Ovary (tissue), 9 donors: Measurements from ENCODE around the gene DPM3. TPM values are rescaled to one million over a fixed set of nuclear protein-coding genes. Genes with fewer than 3 reads are reported as not detected.

Experiments
- DNase-seq, 5 donors: peaks; one replicate each; pipeline ENCODE4 v3.0.0-alpha.2; 2019 to 2020
- H3K27ac ChIP-seq, 2 donors: fragments of 200-600 bp; one replicate each; pipeline versions ENCODE4 v1.5.1 to v1.8.0; 2019 to 2022
- H3K27me3 ChIP-seq: fragments of 200-600 bp; one replicate; pipeline ENCODE4 v1.8.0; 2022
- H3K36me3 ChIP-seq: fragments of 200-600 bp; sonication (generic); one replicate; pipeline ENCODE4 v1.5.1; 2019
- H3K4me1 ChIP-seq: one replicate; pipeline ENCODE4 v1.8.1; 2013; ENCODE audit warnings: mild to moderate bottlenecking, moderate library complexity; ENCODE audit not compliant: insufficient read depth
- H3K4me3 ChIP-seq: fragments of 200-600 bp; sonication (generic); one replicate; pipeline ENCODE4 v1.5.1; 2017
- H3K9me3 ChIP-seq, 2 donors: fragments of 200-600 bp in 1 of 2; sonication (generic) in 1 of 2; one replicate each; pipeline versions ENCODE4 v1.5.1 to v1.8.1; 2013 to 2019; ENCODE audit warnings: mild to moderate bottlenecking in 1 of 2, moderate library complexity in 1 of 2
- EP300 ChIP-seq: sonication (generic); formaldehyde crosslinking; IDR thresholded peaks from one replicate; pipeline ENCODE4 v1.6.1; 2017; ENCODE audit warnings: antibody characterized with exemption
- POLR2A ChIP-seq: fragments of 450-650 bp; IDR thresholded peaks from one replicate; pipeline ENCODE4 v1.6.1; 2017; ENCODE audit warnings: antibody characterized with exemption, mild to moderate bottlenecking, moderate library complexity
- WGBS, 3 donors: extraction: QIAGEN DNeasy Blood & Tissue Kit in 1 of 3; methylation state at CpG; one replicate each; pipeline versions ENCODE4 v1.1.5 to v1.1.7; 2013 to 2017; 5-methylcytosine and 5-hydroxymethylcytosine counted together
- intact Hi-C, 4 donors: fragments of 100-400 bp; cut with DNase I; formaldehyde crosslinking; loops; one replicate each; pipeline versions ENCODE4 v1.11.0 to v1.15.1; 2022 to 2023
- polyA plus RNA-seq, 2 donors: library from polyadenylated mRNA; stranded (reverse); fragments of 200-250 nt in 1 of 2; fragments of 350-450 nt in 1 of 2; fragmentation: Illumina TruSeq in 1 of 2; extraction: RNeasy Lipid Tissue Mini Kit (QIAGEN cat#74804) in 1 of 2; gene quantifications; one replicate each; pipeline ENCODE4 v1.2.3, GENCODE V29; 2013 to 2014
- total RNA-seq, 7 donors: library from RNA; depleted of rRNA in 2 of 7; stranded (reverse); fragments of >200 nt in 2 of 7; fragmentation: NEBNext Ultra II Directional in 3 of 7; extraction: Animal tissue kit (Norgen Biotek cat#: 25700) in 3 of 7; gene quantifications; one replicate each; pipeline versions ENCODE4 v1.1.0 to v1.2.4, GENCODE V29; 2016 to 2023
- TF ChIP-seq, protein P1 (sequence below), 3 donors: fragments of 450-650 bp in 2 of 3; fragments of 200-600 bp in 1 of 3; IDR thresholded peaks; one replicate each; pipeline versions ENCODE4 v1.5.1 to v1.8.0; 2016 to 2022; ENCODE audit warnings: antibody characterized with exemption in 3 of 3, mild to moderate bottlenecking in 1 of 3
- donor health status: DM: no; HTN: no; CAD: no; lungs with moderate emphysema.
- donor health status: DM: no; HTN: no; CAD: no.
- donor health status: Bipolar disorder and iron deficiency.
- donor health status: DM: yes; HTN: yes; CAD: no.
- donor health status: DM: no; HTN: no; CAD: no.
- donor health status: DM: yes; HTN: yes; CAD: no.

DPM3 gene
- total and polyA plus RNA-seq, 9 donors = 0.70 to 168 (median 85.5) TPM

GRCh38 chr1:155125511-155125945 lies 14.8 kb downstream of the DPM3 start:
- Histone ChIP-seq H3K36me3 (no peaks in the 10 kb centered on the region), H3K9me3 (no peaks in the 10 kb centered on the region), H3K4me1 (peaks cover 15% of the 10 kb centered on the region), H3K4me3 (no peak overlapping the region), H3K27me3 (no peaks in the 10 kb centered on the region), H3K27ac (peak overlapping the region; percentile 21 to 33)
- intact Hi-C loops = loop anchor here in 2 of 4 donors (5.0 kb wide), 1 partner anchor 33 kb away; no protein-coding TSS in a partner anchor
- peak in 3 of 5 donors; percentile 17 to 47 (median 34) for DNase-seq
- TF ChIP-seq EP300 (no peak), POLR2A (no peak)
- 55 to 71% (median 64%) methylated on average over 11 of the region's 11 CpGs for WGBS, 3 donors

- H3K9me3 ChIP-seq = no peaks in the 10 kb centered on the region
- WGBS, 3 donors = 71 to 73% (median 73%) methylated on average over 15 to 16 of the region's 16 CpGs
Measured at GRCh38 chr1:155124503-155125463, 15.5 kb downstream of the DPM3 start.

DNA sequence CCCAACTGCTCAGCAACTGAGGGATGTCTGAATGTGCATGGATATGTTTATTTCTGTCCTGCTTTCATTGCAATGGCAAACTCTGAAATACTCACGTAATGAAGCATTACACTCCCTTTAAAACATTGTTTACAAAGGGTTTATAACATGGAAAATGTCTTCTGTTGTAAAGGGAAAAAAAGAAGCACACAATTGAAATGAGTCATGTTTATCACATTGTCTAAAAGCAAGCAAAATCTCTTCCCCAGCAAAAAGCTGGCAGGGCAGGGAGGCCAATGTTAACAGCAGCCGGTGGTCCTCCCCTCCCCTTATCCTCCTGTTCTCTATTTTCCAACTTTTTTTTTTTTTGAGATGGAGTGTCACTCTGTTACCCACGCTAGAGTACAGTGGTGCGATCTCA lies 16.5 kb downstream of the DPM3 start:
- peaks cover 15% of the 10 kb centered on the region for H3K4me1 ChIP-seq
- no peak for DNase-seq
- TF ChIP-seq, protein P1, sequence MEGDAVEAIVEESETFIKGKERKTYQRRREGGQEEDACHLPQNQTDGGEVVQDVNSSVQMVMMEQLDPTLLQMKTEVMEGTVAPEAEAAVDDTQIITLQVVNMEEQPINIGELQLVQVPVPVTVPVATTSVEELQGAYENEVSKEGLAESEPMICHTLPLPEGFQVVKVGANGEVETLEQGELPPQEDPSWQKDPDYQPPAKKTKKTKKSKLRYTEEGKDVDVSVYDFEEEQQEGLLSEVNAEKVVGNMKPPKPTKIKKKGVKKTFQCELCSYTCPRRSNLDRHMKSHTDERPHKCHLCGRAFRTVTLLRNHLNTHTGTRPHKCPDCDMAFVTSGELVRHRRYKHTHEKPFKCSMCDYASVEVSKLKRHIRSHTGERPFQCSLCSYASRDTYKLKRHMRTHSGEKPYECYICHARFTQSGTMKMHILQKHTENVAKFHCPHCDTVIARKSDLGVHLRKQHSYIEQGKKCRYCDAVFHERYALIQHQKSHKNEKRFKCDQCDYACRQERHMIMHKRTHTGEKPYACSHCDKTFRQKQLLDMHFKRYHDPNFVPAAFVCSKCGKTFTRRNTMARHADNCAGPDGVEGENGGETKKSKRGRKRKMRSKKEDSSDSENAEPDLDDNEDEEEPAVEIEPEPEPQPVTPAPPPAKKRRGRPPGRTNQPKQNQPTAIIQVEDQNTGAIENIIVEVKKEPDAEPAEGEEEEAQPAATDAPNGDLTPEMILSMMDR (IDR thresholded peaks at IDR 0.05) = no peak
- TF ChIP-seq EP300 (no peak), POLR2A (no peak)
- no peak overlapping the region for H3K27ac ChIP-seq
- no peaks in the 10 kb centered on the region for H3K27me3 ChIP-seq
- intact Hi-C loops = no loop called here
- H3K4me3 ChIP-seq = no peak overlapping the region
- H3K9me3 ChIP-seq = no peaks in the 10 kb centered on the region
- no peaks in the 10 kb centered on the region for H3K36me3 ChIP-seq
- 35 to 46% (median 39%) methylated on average over 4 of the region's 4 CpGs for WGBS, 3 donors

More at GRCh38 chr1:155124503-155125463, 15.5 kb downstream of the DPM3 start:
- Histone ChIP-seq H3K27me3 (no peaks in the 10 kb centered on the region), H3K4me3 (no peak overlapping the region), H3K36me3 (no peaks in the 10 kb centered on the region), H3K4me1 (peaks cover 15% of the 10 kb centered on the region), H3K27ac (no peak overlapping the region)
- TF ChIP-seq, protein P1 (IDR thresholded peaks at IDR 0.05) = no peak
- TF ChIP-seq EP300 = no peak
- TF ChIP-seq POLR2A = no peak
- DNase-seq = peak in 1 of 5 donors; percentile 42
- intact Hi-C loops = loop anchor here in 2 of 4 donors (5.0 kb wide), 1 partner anchor 32 kb away; no protein-coding TSS in a partner anchor

DNA sequence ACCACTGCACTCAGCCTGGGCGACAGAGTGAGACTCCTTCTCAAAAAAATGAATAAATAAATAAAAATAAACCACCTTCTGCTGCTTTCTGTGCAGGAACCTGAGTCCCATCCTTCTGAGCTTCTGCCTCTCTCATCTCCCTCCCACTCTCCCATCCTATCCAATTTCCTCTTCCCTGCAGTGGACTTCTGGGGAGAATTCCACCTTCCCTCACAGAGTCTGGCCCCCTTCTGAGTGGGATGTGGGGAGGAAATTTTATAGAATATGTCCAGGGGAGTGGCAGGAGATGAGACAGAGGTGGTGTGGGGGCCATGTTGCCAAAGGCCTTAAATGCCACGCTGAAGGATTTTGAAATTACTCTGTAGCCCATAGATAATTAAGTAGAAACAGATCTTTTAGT lies 18.0 kb downstream of the DPM3 start:
- H3K4me3 ChIP-seq = no peak overlapping the region
- peaks cover 10% of the 10 kb centered on the region for H3K4me1 ChIP-seq
- no peaks in the 10 kb centered on the region for H3K27me3 ChIP-seq
- intact Hi-C loops = no loop called here
- TF ChIP-seq EP300 = no peak
- TF ChIP-seq, protein P1 (IDR thresholded peaks at IDR 0.05) = no peak
- TF ChIP-seq POLR2A = no peak
- DNase-seq = no peak
- WGBS, 3 donors = 61 to 74% (median 66%) methylated on average over 2 of the region's 2 CpGs
- H3K36me3 ChIP-seq = no peaks in the 10 kb centered on the region
- H3K27ac ChIP-seq = no peak overlapping the region
- no peaks in the 10 kb centered on the region for H3K9me3 ChIP-seq
